Activated CD4-positive, alpha-beta T cell treated with anti-CD3 and anti-CD28 coated beads, Interleukin-2, amount 50 U/mL, for 48 hours (primary cell): ENCODE measurements around the gene SCN9A.
"Not testable (repeated sequence)": the region's sequence is repeated elsewhere in the genome, so short reads cannot be mapped to it uniquely, and the experiment has no call there.

Experiments used
- DNase-seq, 2 experiments: peaks; one replicate each; pipeline ENCODE4 v3.0.0-alpha.2; 2020

The SCN9A gene

GRCh38 chr2:166375736-166376487 is at the start of gene SCN9A:
Gene SCN9A, minus strand, starts transcription at chr2:166375944. Its CDS starts 64,188 bp downstream, at chr2:166311756.
- DNase-seq = peak in 1 of 2 experiments; percentile 8

GRCh38 chr2:166424841-166425240 is 49.1 kb upstream of the SCN9A start:
- DNase-seq = no peak

GRCh38 chr2:166419616-166419934 is 43.8 kb upstream of the SCN9A start:
- no peak for DNase-seq

GRCh38 chr2:166418853-166419615 is 43.3 kb upstream of the SCN9A start:
- no peak for DNase-seq

- no peak for DNase-seq
These were observed 41.9 kb upstream of the SCN9A start for GRCh38 chr2:166417669-166418068.

- no peak for DNase-seq
These were observed 37.5 kb upstream of the SCN9A start for GRCh38 chr2:166413255-166413654.

- no peak for DNase-seq
These were observed 35.9 kb upstream of the SCN9A start for GRCh38 chr2:166411473-166412230.

GRCh38 chr2:166410828-166411472 is 35.2 kb upstream of the SCN9A start:
- DNase-seq = no peak

- not testable (repeated sequence) for DNase-seq
These were observed 32.0 kb upstream of the SCN9A start for GRCh38 chr2:166407746-166408145.

GRCh38 chr2:166406374-166406773 is 30.6 kb upstream of the SCN9A start:
- no peak for DNase-seq

GRCh38 chr2:166405569-166405926 is 29.8 kb upstream of the SCN9A start:
- no peak for DNase-seq

GRCh38 chr2:166404831-166405568 is 29.3 kb upstream of the SCN9A start:
- no peak for DNase-seq

- DNase-seq = no peak
These were observed 18.5 kb upstream of the SCN9A start for GRCh38 chr2:166394245-166394644.

GRCh38 chr2:166393008-166393407 is 17.3 kb upstream of the SCN9A start:
- DNase-seq = no peak

GRCh38 chr2:166388481-166389070 is 12.8 kb upstream of the SCN9A start:
- DNase-seq = no peak

- no peak for DNase-seq
These were observed 9.6 kb upstream of the SCN9A start for GRCh38 chr2:166385313-166385712.

GRCh38 chr2:166384774-166385173 is 9.0 kb upstream of the SCN9A start:
- no peak for DNase-seq

GRCh38 chr2:166382448-166382847 is 6.7 kb upstream of the SCN9A start:
- no peak for DNase-seq

- DNase-seq = no peak
These were observed 4.9 kb upstream of the SCN9A start for GRCh38 chr2:166380615-166381014.

GRCh38 chr2:166376873-166377272 is 1.1 kb upstream of the SCN9A start:
- DNase-seq = no peak

GRCh38 chr2:166376488-166376828 is 714 bp upstream of the SCN9A start:
- DNase-seq = no peak

GRCh38 chr2:166375195-166375735 is 479 bp downstream of the SCN9A start:
- no peak for DNase-seq
